Loucy (cell line): Measurements from ENCODE around the gene IGSF21.

Experiments
- EZH2phosphoT487 ChIP-seq: fragments of 200-600 bp; IDR thresholded peaks from 2 replicates; pipeline ENCODE4 v1.6.1; 2018; ENCODE audit warnings: antibody characterized with exemption, mild to moderate bottlenecking, moderate library complexity, borderline replicate concordance
- TF ChIP-seq, protein P1 (sequence below): fragments of 200-600 bp; sonication (generic); conservative IDR thresholded peaks from 2 replicates; pipeline ENCODE4 v1.5.1; 2014; ENCODE audit warnings: mild to moderate bottlenecking, antibody characterized with exemption, low read length

- TF ChIP-seq, protein P1, sequence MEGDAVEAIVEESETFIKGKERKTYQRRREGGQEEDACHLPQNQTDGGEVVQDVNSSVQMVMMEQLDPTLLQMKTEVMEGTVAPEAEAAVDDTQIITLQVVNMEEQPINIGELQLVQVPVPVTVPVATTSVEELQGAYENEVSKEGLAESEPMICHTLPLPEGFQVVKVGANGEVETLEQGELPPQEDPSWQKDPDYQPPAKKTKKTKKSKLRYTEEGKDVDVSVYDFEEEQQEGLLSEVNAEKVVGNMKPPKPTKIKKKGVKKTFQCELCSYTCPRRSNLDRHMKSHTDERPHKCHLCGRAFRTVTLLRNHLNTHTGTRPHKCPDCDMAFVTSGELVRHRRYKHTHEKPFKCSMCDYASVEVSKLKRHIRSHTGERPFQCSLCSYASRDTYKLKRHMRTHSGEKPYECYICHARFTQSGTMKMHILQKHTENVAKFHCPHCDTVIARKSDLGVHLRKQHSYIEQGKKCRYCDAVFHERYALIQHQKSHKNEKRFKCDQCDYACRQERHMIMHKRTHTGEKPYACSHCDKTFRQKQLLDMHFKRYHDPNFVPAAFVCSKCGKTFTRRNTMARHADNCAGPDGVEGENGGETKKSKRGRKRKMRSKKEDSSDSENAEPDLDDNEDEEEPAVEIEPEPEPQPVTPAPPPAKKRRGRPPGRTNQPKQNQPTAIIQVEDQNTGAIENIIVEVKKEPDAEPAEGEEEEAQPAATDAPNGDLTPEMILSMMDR: no peak
- TF ChIP-seq EZH2phosphoT487: no peak
Measured at GRCh38 chr1:18116777-18117176, 9.2 kb downstream of the IGSF21 start.
